Measurements from ENCODE around the gene PNKP.

Gene PNKP

DNA sequence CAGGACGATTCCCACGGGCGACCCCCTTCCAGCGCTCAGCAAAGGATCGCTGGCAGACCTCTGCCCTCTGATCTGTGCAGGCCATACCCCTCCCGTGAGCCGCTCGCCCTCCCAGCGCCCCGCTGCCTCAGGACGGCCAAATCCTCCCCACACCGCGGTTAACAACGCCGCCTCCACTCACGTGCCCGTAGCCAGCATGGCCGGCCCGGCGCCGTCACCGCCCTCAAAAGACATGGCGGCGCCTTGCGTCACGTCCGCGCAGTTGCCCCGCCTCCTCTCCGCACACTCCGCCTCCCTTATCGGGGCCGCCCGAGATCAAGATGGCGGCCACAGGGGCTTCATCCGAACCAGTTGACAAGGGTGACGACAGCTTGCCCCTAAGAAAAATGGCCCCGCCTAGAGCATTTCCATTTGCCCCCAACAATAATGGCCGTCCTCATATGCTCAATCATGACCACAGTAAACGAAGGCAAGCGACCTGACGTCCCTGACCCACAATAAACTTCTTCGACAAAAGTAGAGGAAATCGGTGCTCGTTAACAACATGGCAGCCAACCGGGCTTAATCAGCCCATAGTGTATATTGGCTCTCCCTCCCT lies 9.1 kb upstream of the PNKP start:
- DNase-seq (ENCODE audit: low spot score): peak; percentile 78

DNA sequence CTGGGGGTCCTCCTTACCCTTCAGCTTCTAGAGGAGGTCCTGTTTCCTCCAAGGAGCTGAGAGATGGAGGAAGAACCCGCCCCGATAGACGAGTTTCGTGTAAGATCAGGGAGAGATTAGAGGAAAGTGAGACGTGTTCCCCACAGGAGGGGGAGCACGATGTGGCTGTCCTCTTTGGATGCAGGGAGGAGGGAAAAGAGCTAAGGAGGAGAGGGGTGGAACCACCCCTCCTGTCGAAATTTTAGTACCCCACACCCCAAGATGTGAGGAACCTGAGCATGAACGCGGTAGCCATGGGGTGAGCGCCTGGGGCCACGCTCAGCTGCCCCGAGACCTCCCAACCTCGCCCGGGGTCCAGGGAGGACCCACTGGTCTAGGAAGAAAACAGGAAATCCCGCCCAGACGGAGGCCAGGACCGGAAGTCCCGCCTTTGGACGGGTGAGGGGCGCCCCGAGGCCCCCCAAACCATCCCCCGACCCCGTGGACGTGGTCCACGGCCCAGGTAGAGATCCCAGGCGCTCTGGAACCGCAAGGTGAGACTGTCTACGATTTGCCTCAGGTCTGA lies 8.6 kb upstream of the PNKP start:
- no peak for DNase-seq (ENCODE audit: low spot score)

DNA sequence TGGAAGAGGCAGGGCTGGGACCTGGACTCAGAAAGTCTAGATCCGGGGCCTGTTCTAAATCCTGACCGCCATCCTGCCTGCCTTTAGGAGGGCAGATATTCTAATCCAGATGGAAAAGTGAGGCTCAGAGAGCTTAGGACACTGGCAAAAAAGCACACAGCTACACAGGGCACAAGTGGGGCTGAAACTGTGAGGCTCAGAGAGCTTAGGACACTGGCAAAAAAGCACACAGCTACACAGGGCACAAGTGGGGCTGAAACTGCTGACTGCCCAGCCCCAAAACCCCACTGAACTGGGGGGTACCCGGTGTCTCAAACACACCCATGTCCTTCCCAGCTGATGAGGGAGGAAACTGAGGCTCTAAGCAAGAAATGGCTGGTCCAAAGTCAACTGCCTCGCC lies 7.8 kb upstream of the PNKP start:
- no peak for DNase-seq (ENCODE audit: low spot score)

GRCh38 chr19:49874503-49875157 lies 7.3 kb upstream of the PNKP start:
- no peak for DNase-seq (ENCODE audit: low spot score)

DNA sequence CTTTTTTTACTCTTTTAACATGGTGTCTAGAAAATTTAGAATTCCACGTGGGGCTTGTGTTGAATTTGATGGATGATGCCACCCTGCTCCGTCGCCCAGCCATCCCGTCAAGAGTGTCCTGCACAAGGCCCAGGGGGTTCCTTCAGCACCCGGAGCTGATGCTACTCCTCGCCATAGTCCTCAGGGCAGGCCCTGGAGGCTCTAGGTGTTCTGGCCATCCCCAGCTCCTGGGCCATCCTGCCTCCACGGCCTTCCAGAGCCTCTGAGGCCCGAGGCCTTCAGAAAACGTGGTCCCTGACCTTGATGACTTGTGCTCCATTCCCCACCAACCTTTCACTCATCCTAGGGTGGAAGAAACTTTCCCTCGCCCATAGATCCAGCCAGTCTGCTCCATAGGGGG lies 6.5 kb upstream of the PNKP start:
- DNase-seq (ENCODE audit: low spot score): no peak

DNA sequence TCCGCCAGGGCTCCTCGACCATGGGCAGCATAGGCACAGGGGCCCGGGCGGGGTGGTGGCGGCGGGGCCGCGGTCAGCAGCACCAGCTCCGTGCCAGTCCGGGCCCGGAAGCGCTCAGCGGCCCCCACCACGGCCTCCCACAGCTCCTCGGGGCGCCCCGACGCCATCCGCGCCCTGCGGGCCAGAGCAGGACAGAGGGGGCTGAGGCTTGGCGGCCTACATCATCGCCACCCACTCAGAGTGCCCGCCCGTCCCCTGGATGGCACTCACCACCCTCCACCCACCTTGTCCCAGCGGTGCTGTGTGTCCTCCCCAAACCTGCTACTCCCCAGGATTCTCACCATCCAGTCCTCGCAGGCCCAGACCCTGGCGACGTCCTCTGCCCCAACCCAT lies 5.7 kb upstream of the PNKP start:
- no peak for DNase-seq (ENCODE audit: low spot score)

DNA sequence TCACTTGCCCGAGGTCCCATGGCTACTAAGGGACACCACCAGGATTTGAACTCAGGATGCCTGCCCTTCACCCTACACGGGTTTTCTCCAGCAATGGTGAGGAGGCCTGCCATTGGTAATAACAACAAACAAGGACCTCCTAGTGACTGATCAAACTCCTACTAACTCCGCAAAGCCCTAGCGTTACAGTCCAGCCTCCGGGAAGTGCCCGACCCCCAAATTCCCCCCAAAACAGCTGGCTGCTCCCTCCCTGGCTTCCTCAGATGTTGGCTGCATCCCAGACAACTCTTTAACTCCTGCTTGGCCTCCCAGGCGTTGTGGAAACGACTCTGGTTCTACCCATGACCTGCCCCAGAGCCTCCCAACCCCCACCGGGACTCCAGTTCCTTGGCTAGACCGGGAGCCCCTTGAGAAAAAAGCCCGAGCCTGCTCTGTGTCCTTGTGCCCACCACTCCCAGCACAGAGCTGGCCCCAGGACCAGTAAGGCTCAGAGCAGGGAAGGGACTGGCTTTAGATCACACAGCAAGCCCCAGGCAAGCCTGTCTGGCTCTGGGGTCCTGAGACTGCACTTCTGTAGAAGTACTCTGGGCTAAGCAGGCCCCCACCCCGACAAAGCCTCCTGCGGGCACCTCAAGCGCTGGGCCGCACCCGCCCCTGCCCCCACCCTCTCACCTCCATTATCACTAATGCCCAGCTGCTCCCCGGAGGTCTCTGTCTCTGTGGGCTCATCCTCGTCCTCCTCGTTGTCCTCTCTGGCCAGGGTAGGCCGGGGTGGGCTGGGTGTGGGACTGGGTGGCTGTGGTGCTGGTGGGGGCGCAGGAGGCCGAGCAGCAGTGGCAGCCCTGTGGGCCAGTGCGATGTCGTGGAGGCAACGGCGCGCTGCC lies 5.1 kb upstream of the PNKP start:
- no peak for DNase-seq (ENCODE audit: low spot score)

DNA sequence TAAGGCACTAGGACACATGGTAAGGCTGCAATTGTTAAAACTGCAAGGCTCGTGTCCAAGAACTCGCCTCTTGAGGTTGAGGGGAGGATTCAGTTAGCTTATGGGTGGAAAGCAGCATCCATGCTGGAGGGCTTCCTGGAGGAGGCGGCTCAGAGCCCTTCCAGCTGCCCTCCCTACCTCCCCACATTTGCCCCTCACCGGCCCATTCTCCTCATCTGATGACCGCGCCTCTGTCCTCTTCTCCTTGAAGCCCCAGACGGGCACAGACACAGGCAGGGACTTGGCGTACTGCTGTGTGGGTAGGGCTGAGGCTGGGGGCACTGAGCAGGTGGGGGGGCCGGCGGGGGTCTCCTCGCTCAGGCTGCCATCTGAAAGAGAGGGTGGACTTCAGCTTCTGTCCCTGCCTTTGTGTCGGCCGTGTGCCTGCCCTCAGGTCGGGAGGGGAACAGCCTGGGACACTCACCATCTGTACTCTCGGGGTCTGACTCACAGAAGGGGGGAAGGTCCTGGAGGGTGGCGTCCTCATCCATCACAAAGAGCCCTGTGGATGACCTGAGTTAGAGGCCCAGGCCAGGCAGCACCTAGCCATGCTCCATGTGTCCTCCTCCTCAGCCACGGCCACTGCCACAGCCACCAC lies 4.1 kb upstream of the PNKP start:
- no peak for DNase-seq (ENCODE audit: low spot score)

GRCh38 chr19:49870309-49870901 lies 3.0 kb upstream of the PNKP start:
- no peak for DNase-seq (ENCODE audit: low spot score)

GRCh38 chr19:49869484-49870308 lies 2.3 kb upstream of the PNKP start:
- DNase-seq (ENCODE audit: low spot score): peak; percentile 98

DNA sequence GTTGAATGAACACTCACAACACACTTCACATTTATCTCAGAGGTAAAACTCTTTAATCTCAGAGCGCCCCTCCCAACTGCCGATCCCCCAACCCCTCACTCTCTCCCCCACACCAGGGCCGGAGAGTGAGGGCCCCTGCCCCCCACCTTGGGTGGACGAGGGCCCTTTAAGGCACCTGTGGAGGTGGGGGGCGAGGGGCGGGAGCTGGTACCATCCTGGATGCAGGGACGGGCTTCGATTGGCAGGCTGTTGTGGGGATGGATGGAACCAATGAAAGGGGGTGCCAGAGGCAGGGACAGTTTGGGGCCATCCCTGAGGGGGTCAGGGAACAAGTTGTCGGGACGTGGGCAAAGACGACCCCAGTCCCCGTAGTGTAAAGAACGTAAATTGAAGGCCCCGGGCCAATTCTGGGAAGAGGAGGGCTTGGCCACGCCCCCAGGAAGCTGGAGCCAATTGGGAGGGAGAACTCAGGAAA lies 1.7 kb upstream of the PNKP start:
- no peak for DNase-seq (ENCODE audit: low spot score)

GRCh38 chr19:49864890-49865289 lies 2.5 kb downstream of the PNKP start:
- no peak for DNase-seq (ENCODE audit: low spot score)

- DNase-seq (ENCODE audit: low spot score): no peak
Measured at GRCh38 chr19:49863935-49864320, 3.4 kb downstream of the PNKP start.

DNA sequence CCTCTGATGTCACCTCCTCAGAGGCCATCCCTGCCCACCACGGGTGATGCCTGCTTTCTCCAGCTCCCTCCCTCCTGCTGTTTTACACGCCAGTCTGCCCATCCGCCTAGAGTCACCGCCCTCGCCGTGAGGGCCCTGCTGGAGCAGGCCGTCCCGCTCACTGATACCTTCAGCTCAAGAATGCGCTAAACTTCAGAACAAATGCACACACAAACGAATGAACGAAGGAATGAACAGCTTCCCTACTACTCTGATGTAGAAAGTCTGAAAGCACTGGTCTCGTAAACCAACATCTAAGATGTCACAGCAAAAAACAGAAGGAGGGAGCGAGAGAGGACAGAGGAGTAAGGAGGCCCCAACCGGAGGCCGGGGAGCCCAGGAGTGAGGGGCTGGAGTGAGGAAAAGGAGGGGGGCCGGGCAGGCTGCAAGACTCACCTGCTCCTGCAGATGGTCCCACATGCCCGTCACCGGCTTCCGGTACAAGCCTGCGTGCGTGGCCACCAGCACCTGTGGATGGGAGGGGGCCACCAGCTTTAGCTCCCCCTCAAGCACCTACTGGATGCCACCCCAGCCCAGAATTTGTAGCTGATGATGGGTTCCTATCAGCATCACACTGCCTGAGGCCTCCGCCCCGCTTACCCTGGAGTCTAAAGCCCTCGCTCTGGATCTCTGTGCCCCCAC lies 4.0 kb downstream of the PNKP start:
- no peak for DNase-seq (ENCODE audit: low spot score)

GRCh38 chr19:49862391-49863253 lies 4.8 kb downstream of the PNKP start:
- peak; percentile 87 for DNase-seq (ENCODE audit: low spot score)

DNA sequence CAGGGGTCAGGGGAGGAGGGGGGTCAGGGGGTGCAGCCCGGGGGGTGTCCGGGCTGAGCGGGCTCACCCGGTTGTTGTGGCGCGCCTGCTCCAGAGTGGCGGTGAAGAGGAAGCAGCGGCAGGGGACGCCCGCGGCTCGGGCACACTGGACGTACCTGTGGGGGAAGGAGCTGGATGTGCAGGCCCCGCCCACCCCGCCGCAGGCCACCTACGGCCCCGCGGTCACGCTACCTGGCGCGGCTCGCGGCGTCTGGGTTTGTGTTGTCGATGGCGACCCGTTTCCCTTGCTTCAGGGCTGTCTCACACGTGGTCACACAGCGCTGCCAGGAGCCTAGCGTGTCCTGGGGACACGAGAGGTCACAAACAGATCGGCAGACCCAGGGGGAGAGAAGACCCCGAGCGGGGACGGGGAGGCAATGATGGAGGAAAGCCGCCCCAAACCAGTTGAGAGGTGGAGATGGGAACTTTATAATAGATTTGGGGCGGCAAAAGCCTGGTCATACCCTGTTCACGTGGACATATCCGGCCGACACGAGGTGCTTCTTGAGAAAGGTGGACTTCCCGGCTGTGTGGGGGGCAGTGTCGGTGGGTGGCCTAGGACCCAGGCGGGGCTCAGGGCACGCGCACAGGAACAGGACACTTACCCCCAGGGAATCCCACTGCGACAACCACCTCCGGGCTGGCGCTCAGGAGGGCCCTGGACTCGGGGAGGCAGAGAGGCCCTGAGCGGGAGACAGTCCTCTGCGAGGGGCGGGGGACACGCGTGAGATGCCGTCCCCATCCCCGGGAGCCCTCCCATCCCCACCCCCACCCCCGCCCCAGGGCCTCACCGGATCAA lies 5.6 kb downstream of the PNKP start:
- DNase-seq (ENCODE audit: low spot score): no peak

DNA sequence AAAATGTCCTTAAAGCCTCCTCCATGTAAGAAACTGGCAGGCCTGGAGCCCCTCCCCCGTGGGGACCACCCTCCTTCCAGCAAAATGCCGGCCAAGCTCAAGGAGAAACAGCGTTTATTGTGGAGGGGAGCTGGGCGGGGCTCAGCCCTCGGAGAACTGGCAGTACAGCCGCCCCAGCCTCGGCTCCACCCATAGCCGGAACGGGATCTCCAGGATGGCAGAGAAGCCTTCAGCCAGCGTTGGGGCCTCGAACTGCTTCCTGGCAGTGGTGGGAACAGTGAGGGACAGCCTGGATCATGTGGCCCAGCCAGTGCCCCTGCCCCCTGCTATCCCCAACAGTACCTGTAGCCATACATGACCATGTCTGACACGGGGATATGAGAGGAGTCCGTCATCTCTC lies 6.3 kb downstream of the PNKP start:
- DNase-seq (ENCODE audit: low spot score): no peak

DNA sequence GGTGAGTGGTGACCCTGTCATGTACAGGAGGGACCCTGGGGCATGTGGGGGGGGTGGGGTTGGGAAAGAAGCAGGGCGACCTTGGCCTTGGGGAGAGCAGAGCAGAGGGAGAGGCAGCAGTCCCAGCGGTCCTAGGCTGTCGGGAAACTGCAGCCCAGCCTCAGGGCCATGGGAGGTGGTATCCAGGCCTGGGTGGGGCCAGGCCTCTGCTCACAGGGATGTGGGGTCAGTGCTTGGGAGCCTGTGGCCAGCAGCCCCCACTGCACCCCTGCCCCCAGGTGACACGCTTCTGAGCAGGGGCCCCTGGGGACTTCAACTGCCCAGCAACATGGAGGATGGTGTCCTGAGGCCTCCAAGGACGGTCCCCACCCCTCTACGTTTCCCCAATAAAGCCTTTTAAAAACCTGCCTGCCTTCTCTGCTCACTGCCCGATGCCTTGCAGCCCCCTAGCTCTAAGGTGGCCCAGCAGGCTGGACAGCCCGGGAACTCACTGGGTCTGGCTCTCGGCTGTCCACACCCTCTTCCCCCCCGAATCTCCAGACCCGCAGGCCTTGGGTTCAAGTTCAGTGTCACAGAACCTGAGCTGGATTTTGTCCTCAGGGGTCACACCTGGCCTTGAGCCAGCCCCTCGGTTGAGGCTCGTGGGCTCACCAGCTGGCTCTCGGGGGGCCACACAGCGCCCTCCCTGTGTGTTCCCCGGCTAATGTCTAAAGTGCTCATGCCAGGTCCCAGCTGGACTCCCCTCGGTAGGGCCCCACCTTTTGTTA lies 6.9 kb downstream of the PNKP start:
- no peak for DNase-seq (ENCODE audit: low spot score)
